ENCODE results near the gene SPEM1. TPM values are rescaled to one million over a fixed set of nuclear protein-coding genes. Genes with fewer than 3 reads are reported as not detected.
A peak's percentile ranks its signal among the peaks of the same experiment; 100 is the strongest.

The SPEM1 gene
- total RNA-seq, 1 donor from 2014 or later: 0.26 TPM

GRCh38 chr17:7407485-7408251 is 12.5 kb upstream of the SPEM1 start, which contains the start of gene NLGN2:
TSS of gene NLGN2 (plus strand) at chr17:7407845. CDS start at chr17:7408256, 411 bp downstream.
- Mint-ChIP-seq H3K4me1 (peaks cover 40% of the 10 kb centered on the region), H3K27me3 (ENCODE audit: low read depth) (no peaks in the 10 kb centered on the region), H3K4me3 (peak within 1 kb of the TSS; percentile 74), H3K9me3 (no peaks in the 10 kb centered on the region), H3K36me3 (ENCODE audit: low read depth) (peaks cover 14% of the 10 kb centered on the region), H3K27ac (ENCODE audit: unreplicated experiment) (peak within 1 kb of the TSS; percentile 67)
- DNase-seq (ENCODE audit: low read depth, low spot score): no peak
- no peak for TF ChIP-seq CTCF (conservative IDR thresholded peaks at IDR 0.05)

GRCh38 chr17:7408252-7408727 is 11.8 kb upstream of the SPEM1 start:
- no peaks in the 10 kb centered on the region for H3K9me3 Mint-ChIP-seq
- peaks cover 14% of the 10 kb centered on the region for H3K36me3 Mint-ChIP-seq (ENCODE audit: low read depth)
- no peak for TF ChIP-seq CTCF (conservative IDR thresholded peaks at IDR 0.05)
- DNase-seq (ENCODE audit: low read depth, low spot score): no peak
- peaks cover 40% of the 10 kb centered on the region for H3K4me1 Mint-ChIP-seq
- H3K4me3 Mint-ChIP-seq: no peak overlapping the region
- no peaks in the 10 kb centered on the region for H3K27me3 Mint-ChIP-seq (ENCODE audit: low read depth)
- H3K27ac Mint-ChIP-seq (ENCODE audit: unreplicated experiment): no peak overlapping the region

GRCh38 chr17:7408863-7409262 is 11.3 kb upstream of the SPEM1 start:
- Mint-ChIP-seq H3K36me3 (ENCODE audit: low read depth) (peaks cover 14% of the 10 kb centered on the region), H3K27ac (ENCODE audit: unreplicated experiment) (no peak overlapping the region), H3K4me1 (peaks cover 38% of the 10 kb centered on the region), H3K4me3 (peak overlapping the region; percentile 78), H3K27me3 (ENCODE audit: low read depth) (no peaks in the 10 kb centered on the region), H3K9me3 (no peaks in the 10 kb centered on the region)
- TF ChIP-seq CTCF (conservative IDR thresholded peaks at IDR 0.05): no peak
- DNase-seq (ENCODE audit: low read depth, low spot score): no peak

GRCh38 chr17:7409716-7410115 is 10.4 kb upstream of the SPEM1 start:
- no peak for TF ChIP-seq CTCF (conservative IDR thresholded peaks at IDR 0.05)
- Mint-ChIP-seq H3K27me3 (ENCODE audit: low read depth) (no peaks in the 10 kb centered on the region), H3K4me3 (peak overlapping the region; percentile 78), H3K36me3 (ENCODE audit: low read depth) (peaks cover 14% of the 10 kb centered on the region), H3K9me3 (no peaks in the 10 kb centered on the region), H3K4me1 (peaks cover 31% of the 10 kb centered on the region), H3K27ac (ENCODE audit: unreplicated experiment) (no peak overlapping the region)
- DNase-seq (ENCODE audit: low read depth, low spot score): no peak

GRCh38 chr17:7410634-7411426 is 9.3 kb upstream of the SPEM1 start:
- Mint-ChIP-seq H3K4me3 (peak overlapping the region; percentile 57), H3K27me3 (ENCODE audit: low read depth) (no peaks in the 10 kb centered on the region), H3K36me3 (ENCODE audit: low read depth) (peaks cover 14% of the 10 kb centered on the region), H3K27ac (ENCODE audit: unreplicated experiment) (no peak overlapping the region), H3K9me3 (no peaks in the 10 kb centered on the region), H3K4me1 (peaks cover 26% of the 10 kb centered on the region)
- DNase-seq (ENCODE audit: low read depth, low spot score): no peak
- no peak for TF ChIP-seq CTCF (conservative IDR thresholded peaks at IDR 0.05)

Measured in neural crest cell (in vitro differentiated cells).